Measurements from ENCODE around the gene RBBP5. TPM values are rescaled to one million over a fixed set of nuclear protein-coding genes. Genes with fewer than 3 reads are reported as not detected.

RBBP5 gene
- total RNA-seq, 1 experiment from 2014 or later: 23.8 TPM

- TF ChIP-seq ATF6 (CRISPR knock-in tag; IDR thresholded peaks at IDR 0.05) (no peak), ZNF281 (CRISPR knock-in tag; IDR thresholded peaks at IDR 0.05) (no peak), GABPB1 (CRISPR knock-in tag; IDR thresholded peaks at IDR 0.05) (no peak)
Measured at GRCh38 chr1:205076245-205076761, 45.5 kb downstream of the RBBP5 start (continued).

GRCh38 chr1:205075642-205076155 is 46.1 kb downstream of the RBBP5 start:
- ATAC-seq: no peak
- CTCF ChIA-PET: interaction anchor here (0.8 to 12.0 kb wide), 6 partner anchors 9 to 180 kb away, joined by 3 to 109 read pairs (median 6); no protein-coding TSS in a partner anchor
- H3K4me3 Mint-ChIP-seq: no peak overlapping the region
- DNase-seq (ENCODE audit: low spot score): no peak
- H3K9me3 Mint-ChIP-seq: no peaks in the 10 kb centered on the region
- no peaks in the 10 kb centered on the region for H3K27me3 Mint-ChIP-seq (ENCODE audit: low read depth)
- no peak overlapping the region for H3K27ac Mint-ChIP-seq
- POLR2A ChIA-PET: no interaction called here
- 0 out of 2 replicates have a peak, but pooled peaks cover 2% of the 10 kb centered on the region for H3K4me1 Mint-ChIP-seq
- no peaks in the 10 kb centered on the region for H3K36me3 Mint-ChIP-seq
- TF ChIP-seq FOXK1 (CRISPR knock-in tag; IDR thresholded peaks at IDR 0.05) (no peak), JUN (CRISPR knock-in tag; IDR thresholded peaks at IDR 0.05) (no peak), KAT7 (CRISPR knock-in tag; IDR thresholded peaks at IDR 0.05; ENCODE audit: borderline replicate concordance) (no peak), ZNF281 (CRISPR knock-in tag; IDR thresholded peaks at IDR 0.05) (no peak), IRF2 (CRISPR knock-in tag; IDR thresholded peaks at IDR 0.05; ENCODE audit: borderline replicate concordance, low read depth) (no peak), TEAD1 (CRISPR knock-in tag; IDR thresholded peaks at IDR 0.05) (no peak), ZNF416 (CRISPR knock-in tag; IDR thresholded peaks at IDR 0.05) (no peak), PRDM15 (CRISPR knock-in tag; IDR thresholded peaks at IDR 0.05) (no peak), ZBTB21 (CRISPR knock-in tag; IDR thresholded peaks at IDR 0.05; ENCODE audit: borderline replicate concordance) (no peak), SMAD4 (CRISPR knock-in tag; IDR thresholded peaks at IDR 0.05) (no peak), EMX1 (CRISPR knock-in tag; IDR thresholded peaks at IDR 0.05) (no peak), TCF7 (CRISPR knock-in tag; IDR thresholded peaks at IDR 0.05; ENCODE audit: low read depth) (no peak), USF1 (CRISPR knock-in tag; IDR thresholded peaks at IDR 0.05) (no peak), ATF1 (CRISPR knock-in tag; IDR thresholded peaks at IDR 0.05) (no peak), ATF2 (CRISPR knock-in tag; IDR thresholded peaks at IDR 0.05; ENCODE audit: borderline replicate concordance, low read depth) (no peak)
